ENCODE measurements around the gene ARCN1. TPM values are rescaled to one million over a fixed set of nuclear protein-coding genes. Genes with fewer than 3 reads are reported as not detected.

Gene ARCN1
- total and polyA plus RNA-seq, 9 of the 15 experiments (the other 6 are each of a cell fraction or from before 2014, with no cell fraction given): 30.0 to 224 (median 76.4) TPM

DNA sequence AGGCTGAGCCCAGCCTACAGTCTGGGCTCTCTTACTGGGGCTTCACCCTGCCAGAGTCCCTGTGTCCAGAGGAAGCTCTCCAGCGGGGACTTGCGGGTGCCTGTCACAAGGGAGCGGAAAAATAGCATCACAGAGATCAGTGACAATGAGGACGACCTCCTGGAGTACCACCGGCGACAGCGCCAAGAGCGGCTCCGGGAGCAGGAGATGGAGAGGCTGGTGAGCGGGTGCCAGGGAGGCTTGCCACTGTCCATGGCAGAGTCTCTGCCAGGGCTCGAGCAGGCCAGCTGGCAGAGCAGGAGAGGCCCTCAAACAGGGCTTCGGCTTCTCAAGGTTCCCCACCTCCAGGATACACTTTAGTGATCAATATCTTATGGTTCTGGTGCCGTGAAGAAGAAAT, 56.2 kb downstream of the ARCN1 start:
- in situ Hi-C loops (cut with MboI): no loop called here
- Histone ChIP-seq H3K4me1 (replicated peaks in 1 of 2; ENCODE audit: control insufficient read depth in 2 of 2, insufficient read depth in 2 of 2, low read length in 2 of 2) (peaks cover 3 to 27% of the 10 kb centered on the region in 2 experiments; a peak in 4 of 5 replicates), H3K9ac (ENCODE audit: insufficient read depth in 1 of 2, low read depth in 2 of 2, low read length in 2 of 2) (no peak overlapping the region), H2AFZ (ENCODE audit: low read depth, low read length) (no peak overlapping the region), H3K9me3 (replicated peaks; ENCODE audit: control insufficient read depth, insufficient read depth, low read depth, low read length) (no peaks in the 10 kb centered on the region), H3K4me2 (ENCODE audit: insufficient read depth, low read length) (no peak overlapping the region), H3K36me3 (ENCODE audit: control insufficient read depth, insufficient read depth, low read length) (peaks cover 39% of the 10 kb centered on the region; the same call in 2 of the 3 replicates), H3K27me3 (ENCODE audit: control insufficient read depth in 2 of 2, insufficient read depth in 2 of 2, low read length in 2 of 2) (no peaks in the 10 kb centered on the region), H3K27ac (ENCODE audit: extremely low read depth, low read depth, low read length) (no peak overlapping the region), H3K79me2 (ENCODE audit: control insufficient read depth, insufficient read depth, low read length) (no peaks in the 10 kb centered on the region), H3K9me1 (ENCODE audit: control insufficient read depth, insufficient read depth, low read length) (no peaks in the 10 kb centered on the region), H4K20me1 (replicated peaks; ENCODE audit: control insufficient read depth, insufficient read depth, low read length) (peaks cover 5% of the 10 kb centered on the region; the same call in 1 of the 2 replicates), H3K4me3 (no peak overlapping the region)
- no peak for FAIRE-seq
- 89% methylated on average over 12 of the region's 13 CpGs for WGBS (ENCODE audit: insufficient coverage, low coverage, missing lambda C conversion rate)
- no peak for ATAC-seq
- BruUV-seq (replicated peaks): no TSS peak
- ChIA-PET CTCF (ENCODE audit: low intra/inter-chr PET ratio) (no interaction called here), POLR2A (no interaction called here)
- DNase-seq (ENCODE audit: extremely low read depth in 1 of 4, low spot score in 3 of 4): no peak
- intact Hi-C loops (cut with micrococcal nuclease): no loop called here
- no peak for TF ChIP-seq ETV5 (CRISPR knock-in tag; IDR thresholded peaks at IDR 0.05; ENCODE audit: low read depth)
- no peak for TF ChIP-seq PHF8 (IDR thresholded peaks at IDR 0.05; ENCODE audit: borderline replicate concordance, low read length)
- no peak for TF ChIP-seq TARDBP (IDR thresholded peaks at IDR 0.05)
- no peak for TF ChIP-seq ZNF445 (CRISPR knock-in tag; IDR thresholded peaks at IDR 0.05; ENCODE audit: low read depth)
- no peak for TF ChIP-seq GTF2A2 (tag; IDR thresholded peaks at IDR 0.05)
- TF ChIP-seq, protein P1, sequence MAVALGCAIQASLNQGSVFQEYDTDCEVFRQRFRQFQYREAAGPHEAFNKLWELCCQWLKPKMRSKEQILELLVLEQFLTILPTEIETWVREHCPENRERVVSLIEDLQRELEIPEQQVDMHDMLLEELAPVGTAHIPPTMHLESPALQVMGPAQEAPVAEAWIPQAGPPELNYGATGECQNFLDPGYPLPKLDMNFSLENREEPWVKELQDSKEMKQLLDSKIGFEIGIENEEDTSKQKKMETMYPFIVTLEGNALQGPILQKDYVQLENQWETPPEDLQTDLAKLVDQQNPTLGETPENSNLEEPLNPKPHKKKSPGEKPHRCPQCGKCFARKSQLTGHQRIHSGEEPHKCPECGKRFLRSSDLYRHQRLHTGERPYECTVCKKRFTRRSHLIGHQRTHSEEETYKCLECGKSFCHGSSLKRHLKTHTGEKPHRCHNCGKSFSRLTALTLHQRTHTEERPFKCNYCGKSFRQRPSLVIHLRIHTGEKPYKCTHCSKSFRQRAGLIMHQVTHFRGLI (CRISPR knock-in tag; IDR thresholded peaks at IDR 0.05): no peak
- no peak for TF ChIP-seq TAF9B (IDR thresholded peaks at IDR 0.05; ENCODE audit: partially characterized antibody)
- TF ChIP-seq NCOR1 (IDR thresholded peaks at IDR 0.05): no peak
- TF ChIP-seq HIVEP1 (CRISPR knock-in tag; IDR thresholded peaks at IDR 0.05): no peak
- no peak for TF ChIP-seq CTBP1 (IDR thresholded peaks at IDR 0.05; ENCODE audit: borderline replicate concordance)
- no peak for TF ChIP-seq SMARCB1 (IDR thresholded peaks at IDR 0.05; ENCODE audit: insufficient read length, low read depth)
- no peak for TF ChIP-seq ESRRA (IDR thresholded peaks at IDR 0.05; ENCODE audit: borderline replicate concordance, low read depth)
- TF ChIP-seq, protein P2, sequence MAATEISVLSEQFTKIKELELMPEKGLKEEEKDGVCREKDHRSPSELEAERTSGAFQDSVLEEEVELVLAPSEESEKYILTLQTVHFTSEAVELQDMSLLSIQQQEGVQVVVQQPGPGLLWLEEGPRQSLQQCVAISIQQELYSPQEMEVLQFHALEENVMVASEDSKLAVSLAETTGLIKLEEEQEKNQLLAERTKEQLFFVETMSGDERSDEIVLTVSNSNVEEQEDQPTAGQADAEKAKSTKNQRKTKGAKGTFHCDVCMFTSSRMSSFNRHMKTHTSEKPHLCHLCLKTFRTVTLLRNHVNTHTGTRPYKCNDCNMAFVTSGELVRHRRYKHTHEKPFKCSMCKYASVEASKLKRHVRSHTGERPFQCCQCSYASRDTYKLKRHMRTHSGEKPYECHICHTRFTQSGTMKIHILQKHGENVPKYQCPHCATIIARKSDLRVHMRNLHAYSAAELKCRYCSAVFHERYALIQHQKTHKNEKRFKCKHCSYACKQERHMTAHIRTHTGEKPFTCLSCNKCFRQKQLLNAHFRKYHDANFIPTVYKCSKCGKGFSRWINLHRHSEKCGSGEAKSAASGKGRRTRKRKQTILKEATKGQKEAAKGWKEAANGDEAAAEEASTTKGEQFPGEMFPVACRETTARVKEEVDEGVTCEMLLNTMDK (IDR thresholded peaks at IDR 0.05; ENCODE audit: borderline replicate concordance, insufficient read depth, low read depth, low read length, poor library complexity, severe bottlenecking): no peak
- no peak for TF ChIP-seq SETDB1 (IDR thresholded peaks at IDR 0.05; ENCODE audit: low read length)
- TF ChIP-seq CREM (IDR thresholded peaks at IDR 0.05; ENCODE audit: low read depth): no peak
- TF ChIP-seq MTA3 (IDR thresholded peaks at IDR 0.05; ENCODE audit: borderline replicate concordance): no peak
- TF ChIP-seq, protein P3, sequence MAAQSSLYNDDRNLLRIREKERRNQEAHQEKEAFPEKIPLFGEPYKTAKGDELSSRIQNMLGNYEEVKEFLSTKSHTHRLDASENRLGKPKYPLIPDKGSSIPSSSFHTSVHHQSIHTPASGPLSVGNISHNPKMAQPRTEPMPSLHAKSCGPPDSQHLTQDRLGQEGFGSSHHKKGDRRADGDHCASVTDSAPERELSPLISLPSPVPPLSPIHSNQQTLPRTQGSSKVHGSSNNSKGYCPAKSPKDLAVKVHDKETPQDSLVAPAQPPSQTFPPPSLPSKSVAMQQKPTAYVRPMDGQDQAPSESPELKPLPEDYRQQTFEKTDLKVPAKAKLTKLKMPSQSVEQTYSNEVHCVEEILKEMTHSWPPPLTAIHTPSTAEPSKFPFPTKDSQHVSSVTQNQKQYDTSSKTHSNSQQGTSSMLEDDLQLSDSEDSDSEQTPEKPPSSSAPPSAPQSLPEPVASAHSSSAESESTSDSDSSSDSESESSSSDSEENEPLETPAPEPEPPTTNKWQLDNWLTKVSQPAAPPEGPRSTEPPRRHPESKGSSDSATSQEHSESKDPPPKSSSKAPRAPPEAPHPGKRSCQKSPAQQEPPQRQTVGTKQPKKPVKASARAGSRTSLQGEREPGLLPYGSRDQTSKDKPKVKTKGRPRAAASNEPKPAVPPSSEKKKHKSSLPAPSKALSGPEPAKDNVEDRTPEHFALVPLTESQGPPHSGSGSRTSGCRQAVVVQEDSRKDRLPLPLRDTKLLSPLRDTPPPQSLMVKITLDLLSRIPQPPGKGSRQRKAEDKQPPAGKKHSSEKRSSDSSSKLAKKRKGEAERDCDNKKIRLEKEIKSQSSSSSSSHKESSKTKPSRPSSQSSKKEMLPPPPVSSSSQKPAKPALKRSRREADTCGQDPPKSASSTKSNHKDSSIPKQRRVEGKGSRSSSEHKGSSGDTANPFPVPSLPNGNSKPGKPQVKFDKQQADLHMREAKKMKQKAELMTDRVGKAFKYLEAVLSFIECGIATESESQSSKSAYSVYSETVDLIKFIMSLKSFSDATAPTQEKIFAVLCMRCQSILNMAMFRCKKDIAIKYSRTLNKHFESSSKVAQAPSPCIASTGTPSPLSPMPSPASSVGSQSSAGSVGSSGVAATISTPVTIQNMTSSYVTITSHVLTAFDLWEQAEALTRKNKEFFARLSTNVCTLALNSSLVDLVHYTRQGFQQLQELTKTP (IDR thresholded peaks at IDR 0.05; ENCODE audit: low read depth in 1 of 2, partially characterized antibody in 2 of 2): no peak

Measured in K562 (cell line).